Neural progenitor cell (in vitro differentiated cells): Measurements from ENCODE around the gene MIER3.

Source experiments
- EZH2 ChIP-seq: fragments of 200-600 bp; sonication (generic); IDR thresholded peaks from 2 replicates; pipeline ENCODE4 v1.6.1; 2017; ENCODE audit warnings: antibody characterized with exemption, mild to moderate bottlenecking, moderate library complexity
- EZH2phosphoT487 ChIP-seq: fragments of 200-600 bp; sonication (generic); IDR thresholded peaks from 2 replicates; pipeline ENCODE4 v1.6.1; 2017; ENCODE audit warnings: antibody characterized with exemption
- TF ChIP-seq, protein P1 (sequence below): fragments of 200-600 bp; sonication (generic); IDR thresholded peaks from 2 replicates; pipeline ENCODE4 v1.5.1; 2017; ENCODE audit warnings: antibody characterized with exemption, mild to moderate bottlenecking

DNA sequence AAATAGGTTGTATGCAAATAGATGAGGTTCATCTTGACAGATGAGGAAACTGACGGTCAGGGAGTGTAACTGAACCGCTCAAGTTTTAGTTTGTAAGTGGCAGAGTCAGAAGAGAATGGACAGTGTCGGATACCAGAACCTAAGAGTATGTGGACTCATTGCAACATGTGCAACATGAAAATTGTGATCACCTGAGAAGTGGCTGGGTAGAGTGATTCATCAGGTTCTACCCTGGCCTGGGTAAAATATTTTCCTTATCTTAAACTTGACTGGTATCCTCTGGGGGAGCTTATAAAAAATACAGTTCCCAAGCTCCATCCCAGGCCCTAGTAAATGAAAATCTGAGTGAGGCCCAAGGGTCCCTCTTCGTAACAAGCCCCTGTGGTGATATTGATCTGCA is 35.2 kb upstream of the MIER3 start:
- TF ChIP-seq, protein P1, sequence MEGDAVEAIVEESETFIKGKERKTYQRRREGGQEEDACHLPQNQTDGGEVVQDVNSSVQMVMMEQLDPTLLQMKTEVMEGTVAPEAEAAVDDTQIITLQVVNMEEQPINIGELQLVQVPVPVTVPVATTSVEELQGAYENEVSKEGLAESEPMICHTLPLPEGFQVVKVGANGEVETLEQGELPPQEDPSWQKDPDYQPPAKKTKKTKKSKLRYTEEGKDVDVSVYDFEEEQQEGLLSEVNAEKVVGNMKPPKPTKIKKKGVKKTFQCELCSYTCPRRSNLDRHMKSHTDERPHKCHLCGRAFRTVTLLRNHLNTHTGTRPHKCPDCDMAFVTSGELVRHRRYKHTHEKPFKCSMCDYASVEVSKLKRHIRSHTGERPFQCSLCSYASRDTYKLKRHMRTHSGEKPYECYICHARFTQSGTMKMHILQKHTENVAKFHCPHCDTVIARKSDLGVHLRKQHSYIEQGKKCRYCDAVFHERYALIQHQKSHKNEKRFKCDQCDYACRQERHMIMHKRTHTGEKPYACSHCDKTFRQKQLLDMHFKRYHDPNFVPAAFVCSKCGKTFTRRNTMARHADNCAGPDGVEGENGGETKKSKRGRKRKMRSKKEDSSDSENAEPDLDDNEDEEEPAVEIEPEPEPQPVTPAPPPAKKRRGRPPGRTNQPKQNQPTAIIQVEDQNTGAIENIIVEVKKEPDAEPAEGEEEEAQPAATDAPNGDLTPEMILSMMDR, result no peak
- TF ChIP-seq EZH2 (no peak), EZH2phosphoT487 (no peak)
